Esophagus (tissue), 2 donors: Measurements from ENCODE around the gene ST7L. TPM values are rescaled to one million over a fixed set of nuclear protein-coding genes. Genes with fewer than 3 reads are reported as not detected.
A peak's percentile ranks its signal among the peaks of the same experiment; 100 is the strongest.

Experiments used
- H3K27ac ChIP-seq, 2 donors: one replicate each; pipeline ENCODE4 v1.5.1; 2013; ENCODE audit warnings: low read depth in 2 of 2, mild to moderate bottlenecking in 2 of 2, inconsistent platforms in 1 of 2, low read length in 1 of 2, moderate library complexity in 1 of 2
- H3K27me3 ChIP-seq, 2 donors: one replicate each; pipeline ENCODE4 v1.6.1; 2013; ENCODE audit warnings: low read length in 2 of 2, control low read depth in 1 of 2, mild to moderate bottlenecking in 1 of 2; ENCODE audit not compliant: insufficient read depth in 2 of 2, control insufficient read depth in 1 of 2
- H3K36me3 ChIP-seq, 2 donors: one replicate each; pipeline ENCODE4 v1.6.1; 2013; ENCODE audit warnings: low read length in 1 of 2; ENCODE audit not compliant: control insufficient read depth in 2 of 2, insufficient read depth in 2 of 2
- H3K4me1 ChIP-seq, 2 donors: one replicate each; pipeline ENCODE4 v1.6.1; 2013; ENCODE audit warnings: low read length in 1 of 2; ENCODE audit not compliant: control insufficient read depth in 2 of 2, insufficient read depth in 2 of 2
- H3K4me3 ChIP-seq, 2 donors: one replicate each; pipeline ENCODE4 v1.5.1; 2013; ENCODE audit warnings: low read length in 2 of 2, mild to moderate bottlenecking in 2 of 2, low read depth in 1 of 2, moderate library complexity in 1 of 2
- H3K9me3 ChIP-seq, 2 donors: one replicate each; pipeline ENCODE4 v1.6.1; 2013; ENCODE audit warnings: mild to moderate bottlenecking in 2 of 2, low read depth in 1 of 2, low read length in 1 of 2, moderate library complexity in 1 of 2; ENCODE audit not compliant: control insufficient read depth in 2 of 2, insufficient read depth in 1 of 2
- WGBS, 2 donors: extraction: QIAGEN DNeasy Blood & Tissue Kit; methylation state at CpG; one replicate each; pipeline ENCODE4 v1.1.7; 2013; 5-methylcytosine and 5-hydroxymethylcytosine counted together
- polyA plus RNA-seq, 2 donors: library from polyadenylated mRNA; stranded (reverse); fragments of 200-250 nt; gene quantifications; one replicate each; pipeline ENCODE4 v1.2.3, GENCODE V29; 2013
- donor health status: healthy with polysubstance abuse.
- donor health status: Bipolar disorder and iron deficiency.

The ST7L gene
- polyA plus RNA-seq, 2 donors, result 8.9 to 12.0 TPM

DNA sequence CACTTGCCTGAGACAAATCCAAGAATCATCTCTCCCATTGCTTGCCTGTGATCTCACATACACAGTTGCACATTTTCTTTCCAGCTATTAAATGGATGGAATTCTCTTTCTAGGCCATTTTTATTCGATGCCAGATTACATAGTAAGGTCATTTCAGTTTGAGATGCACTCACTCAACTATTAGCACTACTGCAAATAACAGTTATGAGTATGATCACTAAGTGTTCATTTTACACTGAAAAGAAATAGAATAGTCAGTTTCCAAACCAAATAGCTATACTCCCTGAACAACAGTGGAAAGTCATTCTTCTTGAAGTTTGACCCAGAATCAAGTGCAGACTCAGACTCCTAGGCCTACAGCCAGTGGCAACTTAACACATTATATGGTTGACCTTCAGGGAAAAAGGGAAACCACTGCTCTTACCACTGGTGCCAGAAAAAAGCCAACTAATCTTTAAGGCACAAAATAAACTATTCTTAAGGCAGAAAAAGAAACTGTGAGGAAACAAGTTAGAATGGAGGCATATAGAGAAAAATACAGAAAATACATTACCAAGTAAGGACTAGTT, 78.6 kb downstream of the ST7L start:
- 56 to 63% methylated on average over 1 of the region's 1 CpG for WGBS, 2 donors
- no peaks in the 10 kb centered on the region for H3K4me1 ChIP-seq
- H3K9me3 ChIP-seq, result no peaks in the 10 kb centered on the region

DNA sequence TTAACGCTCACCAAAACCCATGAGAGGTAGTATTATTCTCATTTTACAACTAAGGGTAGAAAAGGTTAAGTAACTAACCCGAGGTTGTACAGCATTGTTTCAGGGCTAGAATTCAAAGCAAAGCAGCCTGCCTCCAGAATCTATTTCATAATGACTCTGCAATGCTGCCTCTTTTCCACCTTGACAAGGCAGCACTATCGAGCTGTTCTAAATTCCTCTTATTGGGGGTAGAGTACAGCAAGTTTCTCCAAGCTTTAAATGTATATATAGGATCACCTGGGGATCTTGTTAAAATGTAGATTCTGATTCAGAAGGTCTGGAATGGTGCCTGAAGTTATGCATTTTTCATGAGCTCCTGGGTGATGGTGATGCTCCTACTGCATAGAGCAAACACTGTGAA, 80.1 kb downstream of the ST7L start:
- no peak overlapping the region for H3K27ac ChIP-seq
- no peaks in the 10 kb centered on the region for H3K9me3 ChIP-seq
- WGBS, 2 donors, result 87 to 91% methylated on average over 3 of the region's 3 CpGs
- H3K4me1 ChIP-seq, result no peaks in the 10 kb centered on the region
- H3K27me3 ChIP-seq, result no peaks in the 10 kb centered on the region
- no peaks in the 10 kb centered on the region for H3K36me3 ChIP-seq
- no peak overlapping the region for H3K4me3 ChIP-seq

More for the DNA sequence above, 78.6 kb downstream of the ST7L start:
- Histone ChIP-seq H3K36me3 (no peaks in the 10 kb centered on the region), H3K27me3 (no peaks in the 10 kb centered on the region), H3K27ac (no peak overlapping the region), H3K4me3 (no peak overlapping the region)

DNA sequence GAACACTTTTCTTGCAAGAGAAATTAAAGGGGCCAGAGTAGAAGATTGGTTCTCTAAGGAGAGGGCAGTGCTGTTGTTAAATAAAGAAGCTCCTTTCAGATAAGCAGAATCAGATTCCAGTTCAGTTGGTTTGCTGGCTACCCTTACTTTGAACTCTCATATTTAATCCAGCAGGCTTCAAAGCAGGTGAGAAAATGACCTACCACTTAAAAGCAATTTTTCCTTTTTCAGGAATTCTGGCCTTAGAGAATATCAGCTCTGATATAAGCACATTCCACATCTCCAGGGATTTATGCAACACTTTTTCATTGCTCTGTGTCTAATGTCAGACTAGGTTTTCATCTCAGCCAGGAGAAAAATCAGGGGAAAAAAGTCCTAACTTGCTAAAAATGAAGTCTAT, 81.5 kb downstream of the ST7L start:
- Histone ChIP-seq H3K27me3 (no peaks in the 10 kb centered on the region), H3K36me3 (no peaks in the 10 kb centered on the region), H3K4me1 (no peaks in the 10 kb centered on the region), H3K27ac (no peak overlapping the region), H3K9me3 (no peaks in the 10 kb centered on the region), H3K4me3 (no peak overlapping the region)

DNA sequence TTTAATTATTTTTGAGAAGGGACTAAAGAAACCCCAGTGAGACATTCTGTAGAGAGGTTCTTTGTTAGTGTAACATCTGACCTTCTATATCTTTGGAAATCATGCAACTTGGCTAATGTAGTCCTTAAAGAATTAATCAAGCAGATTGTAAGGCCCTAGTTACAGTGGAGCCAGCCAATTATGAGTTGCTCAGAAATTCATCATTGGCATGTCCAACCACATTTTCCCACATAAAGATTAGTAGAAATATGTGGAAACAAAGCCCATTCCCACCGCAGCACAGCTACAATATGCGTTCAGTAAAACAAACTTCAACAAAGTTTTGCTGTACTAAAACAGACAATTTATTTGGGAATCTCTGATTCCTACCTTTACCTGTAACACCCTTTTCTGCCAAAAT, 82.4 kb downstream of the ST7L start:
- H3K9me3 ChIP-seq, result no peaks in the 10 kb centered on the region
- no peaks in the 10 kb centered on the region for H3K4me1 ChIP-seq
- H3K27me3 ChIP-seq, result no peaks in the 10 kb centered on the region
- H3K4me3 ChIP-seq, result no peak overlapping the region
- H3K36me3 ChIP-seq, result no peaks in the 10 kb centered on the region
- 58 to 61% methylated on average over 2 of the region's 2 CpGs for WGBS, 2 donors
- H3K27ac ChIP-seq, result no peak overlapping the region

DNA sequence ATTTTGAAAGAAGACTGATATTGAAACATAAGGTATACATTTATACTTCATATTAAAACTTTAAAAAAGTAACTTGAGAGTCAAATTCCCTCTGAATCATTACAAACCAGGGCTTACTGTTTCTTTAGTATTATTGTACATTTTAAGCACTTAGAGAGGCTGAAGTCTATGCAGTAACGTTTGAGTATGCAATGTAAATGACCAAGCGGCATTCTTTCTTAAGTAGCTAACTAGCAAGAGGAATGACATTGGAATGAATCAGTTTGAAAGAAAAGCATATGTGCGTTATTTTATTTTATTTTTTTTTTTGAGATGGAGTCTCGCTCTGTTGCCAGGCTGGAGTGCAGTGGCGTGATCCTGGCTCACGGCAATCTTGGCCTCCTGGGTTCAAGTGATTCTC, 85.9 kb downstream of the ST7L start:
- Histone ChIP-seq H3K4me1 (no peaks in the 10 kb centered on the region), H3K4me3 (no peak overlapping the region), H3K27me3 (no peaks in the 10 kb centered on the region), H3K9me3 (no peaks in the 10 kb centered on the region), H3K36me3 (no peaks in the 10 kb centered on the region), H3K27ac (no peak overlapping the region)
- WGBS, 2 donors, result 90 to 94% methylated on average over 6 of the region's 6 CpGs

DNA sequence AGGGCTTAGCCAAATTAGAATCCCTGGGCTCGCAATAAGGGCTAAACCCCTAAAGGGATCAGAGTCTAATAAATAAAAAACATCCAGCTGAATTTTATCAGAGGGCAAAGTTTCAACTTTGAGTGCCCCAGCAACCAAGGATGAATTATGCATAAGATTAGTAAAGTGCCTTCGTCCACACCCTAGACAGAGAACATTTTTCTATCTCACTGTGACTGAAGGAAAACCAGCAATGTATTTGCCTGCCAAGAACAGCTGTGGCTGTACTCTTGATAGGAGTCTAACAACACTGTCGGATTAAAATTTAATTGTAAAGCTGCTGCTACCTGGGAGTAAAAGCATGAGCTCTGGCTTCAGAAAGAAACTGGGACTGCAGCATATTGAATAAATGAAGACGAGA, 86.9 kb downstream of the ST7L start:
- Histone ChIP-seq H3K36me3 (peaks cover 2 to 3% of the 10 kb centered on the region in 2 donors), H3K27me3 (no peaks in the 10 kb centered on the region), H3K9me3 (no peaks in the 10 kb centered on the region), H3K4me1 (no peaks in the 10 kb centered on the region), H3K27ac (peak overlapping the region; percentile 26 to 38), H3K4me3 (no peak overlapping the region)
- 52% methylated on average over 4 of the region's 4 CpGs for WGBS, 2 donors

DNA sequence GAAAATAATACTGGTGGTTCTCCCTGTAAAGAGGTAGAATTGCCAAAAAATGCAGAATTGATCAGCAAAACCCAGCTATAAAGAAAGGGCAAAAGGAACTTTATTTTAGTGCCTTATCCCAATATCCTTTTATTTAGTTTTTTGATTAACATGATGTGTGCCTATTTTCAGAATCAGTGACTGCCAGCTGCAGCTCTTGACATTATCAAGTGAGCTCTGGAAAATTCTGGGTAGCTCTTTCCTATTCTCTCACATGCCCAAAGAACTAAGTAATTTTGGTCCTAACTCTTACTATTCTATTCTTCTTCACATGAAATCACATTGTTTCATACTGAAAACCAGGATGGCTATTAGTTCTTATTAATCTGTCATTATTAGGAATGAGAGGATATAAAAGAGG, 88.1 kb downstream of the ST7L start:
- no peak overlapping the region for H3K4me3 ChIP-seq
- no peaks in the 10 kb centered on the region for H3K9me3 ChIP-seq
- H3K27me3 ChIP-seq, result no peaks in the 10 kb centered on the region
- no peaks in the 10 kb centered on the region for H3K4me1 ChIP-seq
- no peak overlapping the region for H3K27ac ChIP-seq
- peaks cover 2 to 3% of the 10 kb centered on the region in 2 donors for H3K36me3 ChIP-seq

DNA sequence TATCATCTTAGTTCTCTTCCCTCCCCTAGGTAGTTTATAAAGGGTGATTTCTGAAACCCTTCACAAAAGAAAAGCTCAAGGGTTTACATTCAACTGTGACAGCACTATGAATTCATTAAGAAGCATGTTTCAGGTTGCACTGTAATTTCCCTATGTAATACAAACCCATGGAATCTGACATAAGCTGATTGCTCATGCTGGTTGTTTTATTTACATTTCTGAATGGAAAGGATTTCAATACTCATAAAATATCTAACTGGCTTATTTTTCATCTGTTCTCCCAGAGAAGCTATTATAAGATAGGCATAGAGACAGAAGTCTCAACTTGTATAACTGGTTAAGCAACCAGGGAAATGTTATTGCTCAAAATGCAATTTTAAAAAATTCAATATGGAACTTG, 89.6 kb downstream of the ST7L start:
- peak overlapping the region; percentile 70 to 78 for H3K27ac ChIP-seq
- no peaks in the 10 kb centered on the region for H3K4me1 ChIP-seq
- no peaks in the 10 kb centered on the region for H3K27me3 ChIP-seq
- no peak overlapping the region for H3K4me3 ChIP-seq
- no peaks in the 10 kb centered on the region for H3K9me3 ChIP-seq
- H3K36me3 ChIP-seq, result peaks cover 2 to 6% of the 10 kb centered on the region in 2 donors

DNA sequence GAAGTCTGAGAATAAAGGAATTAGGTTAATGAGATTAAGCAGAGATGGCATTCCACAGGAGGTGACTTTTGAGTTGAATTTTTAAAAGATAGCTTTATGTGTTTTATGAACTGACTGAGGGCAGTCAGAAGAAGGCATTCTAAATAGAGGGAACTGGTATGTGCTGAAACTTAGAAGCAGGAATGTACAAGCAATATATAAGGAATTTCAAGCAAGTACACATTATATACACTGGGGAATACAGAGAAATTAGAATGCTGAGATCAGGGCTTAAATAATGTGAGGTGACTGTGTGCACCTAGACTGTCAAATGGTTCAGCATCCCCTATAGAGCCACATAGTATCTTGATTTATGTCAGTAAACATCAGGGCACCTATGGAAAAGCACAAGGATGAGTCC, 90.9 kb downstream of the ST7L start:
- Histone ChIP-seq H3K27ac (no peak overlapping the region), H3K4me3 (no peak overlapping the region), H3K36me3 (peaks cover 2 to 6% of the 10 kb centered on the region in 2 donors), H3K4me1 (no peaks in the 10 kb centered on the region), H3K9me3 (no peaks in the 10 kb centered on the region), H3K27me3 (no peaks in the 10 kb centered on the region)

DNA sequence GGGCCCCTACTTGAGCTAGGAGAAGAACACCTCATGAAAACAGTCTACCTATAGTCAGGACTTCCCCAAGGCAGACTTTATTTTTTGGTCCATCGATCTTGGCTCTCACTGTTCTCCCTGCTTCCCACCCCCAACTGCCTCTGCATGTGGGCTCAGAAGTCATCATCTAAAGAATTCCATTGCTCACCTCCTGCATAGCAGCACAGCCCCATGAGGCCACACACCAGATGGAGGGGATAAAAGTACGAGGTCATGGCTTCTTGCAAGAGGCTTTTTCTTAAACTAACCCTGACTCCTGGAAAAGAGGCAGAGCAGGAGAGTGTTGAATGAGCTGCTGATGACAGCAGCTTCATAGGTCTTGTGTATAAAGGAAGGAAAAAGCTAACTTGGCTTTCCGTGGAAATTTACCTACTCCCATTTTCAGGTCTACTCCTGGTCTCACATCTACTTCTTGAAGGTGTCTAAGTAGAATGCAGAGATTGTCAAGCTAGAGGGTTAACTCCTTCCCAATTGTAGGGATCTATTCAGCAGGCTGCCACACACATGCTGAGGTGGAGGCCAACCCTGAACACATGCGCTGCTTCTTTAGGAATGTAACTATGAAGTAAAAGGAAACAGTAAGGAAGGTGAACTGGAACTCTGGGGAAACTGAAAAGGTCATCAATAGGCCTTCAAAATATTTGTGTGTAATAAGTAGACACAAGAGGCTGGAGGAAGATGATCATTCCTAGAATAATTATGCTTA, 91.5 kb downstream of the ST7L start:
- 70 to 74% methylated on average over 4 of the region's 4 CpGs for WGBS, 2 donors
- peak overlapping the region in 1 of 2 donors; percentile 4 for H3K27ac ChIP-seq
- H3K9me3 ChIP-seq, result no peaks in the 10 kb centered on the region
- H3K27me3 ChIP-seq, result no peaks in the 10 kb centered on the region
- no peak overlapping the region for H3K4me3 ChIP-seq
- no peaks in the 10 kb centered on the region for H3K4me1 ChIP-seq
- H3K36me3 ChIP-seq, result peaks cover 2 to 6% of the 10 kb centered on the region in 2 donors
